HL-60 (cell line): Measurements from ENCODE around the gene WTAP.
"Not testable (repeated sequence)": the region's sequence is repeated elsewhere in the genome, so short reads cannot be mapped to it uniquely, and the experiment has no call there.

Experiments
- DNase-seq, 2 experiments: peaks; one replicate each; pipeline ENCODE4 v3.0.0-alpha.2; 2010 to 2020; ENCODE audit warnings: low read depth in 1 of 2, low spot score in 1 of 2
- H3K27ac ChIP-seq: fragments of 250-450 bp; sonication (Bioruptor Pico); replicated peaks from 2 replicates; pipeline ENCODE4 v1.5.1; 2020; ENCODE audit warnings: mild to moderate bottlenecking, moderate library complexity
- H3K27me3 ChIP-seq: fragments of 250-450 bp; sonication (Bioruptor Pico); 2 replicates; pipeline ENCODE4 v1.5.1; 2021; ENCODE audit warnings: mild to moderate bottlenecking, moderate library complexity; ENCODE audit not compliant: insufficient read depth, poor library complexity, severe bottlenecking
- H3K4me3 ChIP-seq: replicated peaks from 2 replicates; pipeline ENCODE4 v1.5.1; 2011; ENCODE audit warnings: mild to moderate bottlenecking, control low read depth, low read length; ENCODE audit not compliant: insufficient read depth
- CTCF ChIP-seq: IDR thresholded peaks from one replicate; pipeline ENCODE4 v1.5.1; 2011; ENCODE audit warnings: low read length, control low read depth, inconsistent platforms; ENCODE audit not compliant: insufficient read depth
- GABPA ChIP-seq: IDR thresholded peaks from 2 replicates; pipeline ENCODE4 v1.6.1; 2012; ENCODE audit warnings: low read depth
- POLR2AphosphoS5 ChIP-seq: IDR thresholded peaks from 2 replicates; pipeline ENCODE4 v1.6.1; 2012; ENCODE audit warnings: low read depth
- REST ChIP-seq: IDR thresholded peaks from 2 replicates; pipeline ENCODE4 v1.6.1; 2012; ENCODE audit warnings: low read depth; ENCODE audit not compliant: insufficient replicate concordance
- SPI1 ChIP-seq: IDR thresholded peaks from 2 replicates; pipeline ENCODE4 v1.6.1; 2012; ENCODE audit warnings: low read depth, mild to moderate bottlenecking, borderline replicate concordance

Gene WTAP

GRCh38 chr6:159739341-159739740 is 12.0 kb downstream of the WTAP start:
- H3K27ac ChIP-seq, result peak overlapping the region; percentile 42
- TF ChIP-seq SPI1, result no peak
- TF ChIP-seq GABPA, result no peak
- no peak for TF ChIP-seq REST
- no peak for TF ChIP-seq POLR2AphosphoS5
- no peak for TF ChIP-seq CTCF
- no peaks in the 10 kb centered on the region for H3K27me3 ChIP-seq
- no peak for DNase-seq
- no peak overlapping the region for H3K4me3 ChIP-seq

GRCh38 chr6:159742165-159742564 is 14.9 kb downstream of the WTAP start:
- no peak overlapping the region for H3K27ac ChIP-seq
- TF ChIP-seq GABPA (no peak), SPI1 (no peak)
- H3K4me3 ChIP-seq, result no peak overlapping the region

GRCh38 chr6:159745081-159745480 is 17.8 kb downstream of the WTAP start:
- TF ChIP-seq REST (no peak), POLR2AphosphoS5 (no peak), SPI1 (no peak), GABPA (no peak), CTCF (no peak)
- Histone ChIP-seq H3K27ac (no peak overlapping the region), H3K27me3 (no peaks in the 10 kb centered on the region), H3K4me3 (no peak overlapping the region)
- no peak for DNase-seq

More at GRCh38 chr6:159742165-159742564, 14.9 kb downstream of the WTAP start:
- DNase-seq, result no peak
- no peaks in the 10 kb centered on the region for H3K27me3 ChIP-seq

- no peak overlapping the region for H3K27ac ChIP-seq
- H3K27me3 ChIP-seq, result no peaks in the 10 kb centered on the region
- TF ChIP-seq SPI1 (no peak), GABPA (no peak), POLR2AphosphoS5 (no peak), CTCF (no peak), REST (no peak)
- no peak for DNase-seq
- H3K4me3 ChIP-seq, result no peak overlapping the region
Measured at GRCh38 chr6:159746759-159747158, 19.5 kb downstream of the WTAP start.

- not testable (repeated sequence) for H3K4me3 ChIP-seq, DNase-seq, H3K27me3 ChIP-seq, H3K27ac ChIP-seq
Measured at GRCh38 chr6:159748127-159748526, 20.8 kb downstream of the WTAP start.
